ENCODE data around the gene SIRT3.
A peak's percentile ranks its signal among the peaks of the same experiment; 100 is the strongest.
"Not testable (repeated sequence)": the region's sequence is repeated elsewhere in the genome, so short reads cannot be mapped to it uniquely, and the experiment has no call there.

SIRT3 gene

DNA sequence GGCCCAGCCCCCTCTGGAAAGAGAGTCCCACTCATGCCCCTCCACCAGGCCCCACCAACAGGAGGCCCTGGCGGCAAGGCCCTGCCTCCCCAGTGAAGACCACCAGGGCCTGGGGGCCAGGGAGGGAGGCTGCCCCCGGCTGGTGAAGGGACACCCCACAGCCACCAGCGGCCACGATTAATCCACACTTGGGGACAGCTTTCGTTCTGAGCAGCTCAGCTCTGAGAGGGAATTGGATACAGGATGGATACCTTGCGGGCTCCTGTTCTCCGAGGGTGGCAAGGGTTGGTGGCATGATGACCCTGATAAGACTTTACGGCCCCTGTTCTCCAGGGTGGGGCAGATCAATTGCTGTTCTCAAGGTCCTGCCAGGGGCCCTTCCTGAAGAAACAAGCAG, 35.2 kb upstream of the SIRT3 start:
- Histone ChIP-seq H4K20me1 (ENCODE audit: insufficient read depth) (no peaks in the 10 kb centered on the region), H2AFZ (ENCODE audit: low read depth) (no peak overlapping the region), H3K36me3 (ENCODE audit: insufficient read depth) (no peaks in the 10 kb centered on the region), H3K79me2 (ENCODE audit: insufficient read depth, low read depth) (0 out of 2 replicates have a peak, but pooled peaks cover 9% of the 10 kb centered on the region), H3K4me3 (IDR thresholded peaks at IDR 0.05; ENCODE audit: insufficient read depth, low read depth, low read length) (no peak overlapping the region), H3K4me1 (ENCODE audit: low read depth, poor library complexity, severe bottlenecking) (peaks cover 23% of the 10 kb centered on the region), H3K27me3 (ENCODE audit: insufficient read depth, low read depth) (no peaks in the 10 kb centered on the region), H3K27ac (no peak overlapping the region), H3K9ac (no peak overlapping the region), H3K4me2 (no peak overlapping the region)
- TF ChIP-seq, protein P1, sequence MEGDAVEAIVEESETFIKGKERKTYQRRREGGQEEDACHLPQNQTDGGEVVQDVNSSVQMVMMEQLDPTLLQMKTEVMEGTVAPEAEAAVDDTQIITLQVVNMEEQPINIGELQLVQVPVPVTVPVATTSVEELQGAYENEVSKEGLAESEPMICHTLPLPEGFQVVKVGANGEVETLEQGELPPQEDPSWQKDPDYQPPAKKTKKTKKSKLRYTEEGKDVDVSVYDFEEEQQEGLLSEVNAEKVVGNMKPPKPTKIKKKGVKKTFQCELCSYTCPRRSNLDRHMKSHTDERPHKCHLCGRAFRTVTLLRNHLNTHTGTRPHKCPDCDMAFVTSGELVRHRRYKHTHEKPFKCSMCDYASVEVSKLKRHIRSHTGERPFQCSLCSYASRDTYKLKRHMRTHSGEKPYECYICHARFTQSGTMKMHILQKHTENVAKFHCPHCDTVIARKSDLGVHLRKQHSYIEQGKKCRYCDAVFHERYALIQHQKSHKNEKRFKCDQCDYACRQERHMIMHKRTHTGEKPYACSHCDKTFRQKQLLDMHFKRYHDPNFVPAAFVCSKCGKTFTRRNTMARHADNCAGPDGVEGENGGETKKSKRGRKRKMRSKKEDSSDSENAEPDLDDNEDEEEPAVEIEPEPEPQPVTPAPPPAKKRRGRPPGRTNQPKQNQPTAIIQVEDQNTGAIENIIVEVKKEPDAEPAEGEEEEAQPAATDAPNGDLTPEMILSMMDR (conservative IDR thresholded peaks at IDR 0.05; ENCODE audit: low read depth, low read length): no peak

DNA sequence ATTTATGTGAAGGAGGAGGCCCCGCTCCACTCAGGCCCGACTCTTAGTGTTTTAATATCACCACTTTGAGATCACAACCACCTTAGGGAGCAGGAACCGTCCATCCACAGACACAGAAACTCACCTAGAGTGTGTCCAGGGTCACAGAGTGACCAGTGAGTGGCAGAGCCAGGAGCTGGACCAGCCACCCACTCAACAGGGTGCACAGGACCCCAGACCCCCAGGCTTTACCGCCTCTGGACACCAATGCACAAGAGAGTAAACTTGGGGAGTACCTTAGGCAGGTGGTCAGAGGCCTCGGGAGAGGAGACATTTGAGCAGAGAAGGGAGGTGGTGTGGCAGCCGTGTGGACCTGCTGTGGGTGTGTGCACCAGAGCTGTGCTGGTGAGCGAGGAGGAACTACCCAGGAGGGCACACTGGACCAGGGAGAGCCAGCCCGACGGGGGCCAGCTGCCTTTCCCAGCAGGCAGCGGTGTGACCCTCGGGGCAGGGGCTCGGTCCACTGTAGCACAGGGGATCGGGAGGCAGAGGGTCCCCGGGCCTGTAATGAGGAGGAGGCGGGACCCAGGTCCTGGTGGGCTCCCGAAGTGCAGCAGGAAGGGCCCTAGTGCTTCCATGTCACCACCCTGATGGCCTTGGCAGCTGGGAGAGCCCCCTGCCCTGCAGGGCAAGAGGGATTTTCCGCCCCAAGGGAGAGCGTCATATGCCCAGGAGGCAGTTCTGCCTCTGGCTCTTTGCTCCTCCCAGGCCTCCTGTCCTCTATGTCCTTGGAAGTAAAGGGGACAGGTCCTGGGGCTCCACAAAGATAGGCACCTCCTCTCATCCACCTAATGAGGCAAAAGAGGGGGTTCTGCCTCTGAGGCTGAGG, 34.5 kb upstream of the SIRT3 start:
- Histone ChIP-seq H4K20me1 (ENCODE audit: insufficient read depth) (no peaks in the 10 kb centered on the region), H3K36me3 (ENCODE audit: insufficient read depth) (no peaks in the 10 kb centered on the region), H3K27me3 (ENCODE audit: insufficient read depth, low read depth) (no peaks in the 10 kb centered on the region), H3K4me1 (ENCODE audit: low read depth, poor library complexity, severe bottlenecking) (peaks cover 23% of the 10 kb centered on the region), H2AFZ (ENCODE audit: low read depth) (no peak overlapping the region), H3K79me2 (ENCODE audit: insufficient read depth, low read depth) (0 out of 2 replicates have a peak, but pooled peaks cover 9% of the 10 kb centered on the region), H3K4me3 (IDR thresholded peaks at IDR 0.05; ENCODE audit: insufficient read depth, low read depth, low read length) (no peak overlapping the region), H3K27ac (no peak overlapping the region; the same call in 1 of the 2 replicates), H3K4me2 (no peak overlapping the region), H3K9ac (no peak overlapping the region)
- TF ChIP-seq, protein P1 (conservative IDR thresholded peaks at IDR 0.05; ENCODE audit: low read depth, low read length): no peak

DNA sequence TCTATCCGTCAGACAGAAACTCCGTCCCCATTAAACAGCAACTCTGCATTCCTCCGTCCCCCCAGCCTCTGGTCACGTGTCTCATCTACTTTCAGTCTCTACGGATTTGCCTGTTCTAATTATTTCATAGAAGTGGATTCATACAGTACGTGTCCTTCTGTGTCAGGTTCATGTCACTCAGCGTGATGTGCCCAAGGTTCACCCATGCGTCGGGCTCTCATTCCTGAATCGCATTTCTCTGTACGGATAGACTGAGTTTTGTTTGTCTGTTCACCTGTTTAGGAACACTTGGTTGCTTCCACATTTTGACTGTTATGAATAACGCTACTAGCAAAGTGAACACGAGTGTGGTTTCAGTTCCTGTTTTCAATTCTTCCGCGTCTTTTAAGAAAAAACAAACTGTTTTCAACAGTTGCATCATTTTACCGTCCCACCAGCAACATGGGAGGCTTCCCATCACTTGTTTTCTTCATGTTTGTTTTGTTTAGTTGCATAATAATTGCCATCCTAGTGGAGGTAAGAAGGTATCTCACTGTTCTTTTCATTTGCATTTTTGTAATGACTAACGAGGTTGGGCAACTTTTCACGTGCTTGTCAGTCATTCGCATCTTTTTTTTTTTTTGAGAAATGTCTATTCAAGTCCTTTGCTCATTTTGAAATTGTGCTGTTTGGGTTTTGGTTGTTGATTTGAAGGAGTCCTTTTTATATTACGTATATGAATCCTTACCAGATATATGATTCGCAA, 33.2 kb upstream of the SIRT3 start:
- H3K79me2 ChIP-seq (ENCODE audit: insufficient read depth, low read depth): 0 out of 2 replicates have a peak, but pooled peaks cover 9% of the 10 kb centered on the region
- H3K4me2 ChIP-seq: peak overlapping the region; percentile 100
- H4K20me1 ChIP-seq (ENCODE audit: insufficient read depth): no peaks in the 10 kb centered on the region
- H3K4me3 ChIP-seq (IDR thresholded peaks at IDR 0.05; ENCODE audit: insufficient read depth, low read depth, low read length): no peak overlapping the region
- TF ChIP-seq, protein P1 (conservative IDR thresholded peaks at IDR 0.05; ENCODE audit: low read depth, low read length): no peak; the same call in 1 of the 2 replicates
- peaks cover 29% of the 10 kb centered on the region for H3K4me1 ChIP-seq (ENCODE audit: low read depth, poor library complexity, severe bottlenecking)
- H3K27me3 ChIP-seq (ENCODE audit: insufficient read depth, low read depth): no peaks in the 10 kb centered on the region
- H3K36me3 ChIP-seq (ENCODE audit: insufficient read depth): no peaks in the 10 kb centered on the region
- peak overlapping the region; percentile 97 for H3K27ac ChIP-seq
- peak overlapping the region; percentile 85 for H3K9ac ChIP-seq
- peak overlapping the region; percentile 15 for H2AFZ ChIP-seq (ENCODE audit: low read depth)

DNA sequence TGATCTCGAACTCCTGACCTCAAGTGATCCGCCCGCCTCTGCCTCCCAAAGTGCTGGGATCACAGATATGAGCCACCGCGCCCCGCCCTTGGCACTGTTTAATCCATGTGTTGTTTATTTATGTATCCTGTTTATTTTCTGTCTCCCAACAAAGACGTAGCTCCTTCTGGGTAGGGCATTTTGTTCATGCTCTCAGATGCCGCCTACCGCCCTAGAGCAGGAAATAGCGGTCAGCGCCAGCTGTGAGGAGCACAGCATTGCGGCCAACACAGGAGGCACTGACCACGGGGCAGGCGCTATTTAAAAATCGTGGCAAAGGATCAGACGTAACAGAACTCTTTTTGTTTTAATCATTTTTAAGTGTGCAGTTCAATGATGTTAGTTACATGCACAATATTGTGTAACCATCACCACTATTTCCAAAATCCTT, 32.6 kb upstream of the SIRT3 start:
- H3K4me2 ChIP-seq: peak overlapping the region; percentile 100
- H3K79me2 ChIP-seq (ENCODE audit: insufficient read depth, low read depth); H4K20me1 ChIP-seq (ENCODE audit: insufficient read depth); H3K36me3 ChIP-seq (ENCODE audit: insufficient read depth); H3K4me3 ChIP-seq (IDR thresholded peaks at IDR 0.05; ENCODE audit: insufficient read depth, low read depth, low read length); H3K27me3 ChIP-seq (ENCODE audit: insufficient read depth, low read depth): not testable (repeated sequence)
- peak overlapping the region; percentile 97 for H3K27ac ChIP-seq
- H3K4me1 ChIP-seq (ENCODE audit: low read depth, poor library complexity, severe bottlenecking): peaks cover 35% of the 10 kb centered on the region
- H3K9ac ChIP-seq: peak overlapping the region; percentile 85
- peak overlapping the region; percentile 15 for H2AFZ ChIP-seq (ENCODE audit: low read depth)
